HG02571 (cell line): Measurements from ENCODE around the gene THSD4.

ENCODE experiments used
- ATAC-seq: cut with Tn5 transposase; IDR thresholded peaks from one replicate; pipeline ENCODE4 v1.9.1; 2021; ENCODE audit warnings: mild to moderate bottlenecking, moderate library complexity; ENCODE audit not compliant: unreplicated experiment

Gene THSD4

DNA sequence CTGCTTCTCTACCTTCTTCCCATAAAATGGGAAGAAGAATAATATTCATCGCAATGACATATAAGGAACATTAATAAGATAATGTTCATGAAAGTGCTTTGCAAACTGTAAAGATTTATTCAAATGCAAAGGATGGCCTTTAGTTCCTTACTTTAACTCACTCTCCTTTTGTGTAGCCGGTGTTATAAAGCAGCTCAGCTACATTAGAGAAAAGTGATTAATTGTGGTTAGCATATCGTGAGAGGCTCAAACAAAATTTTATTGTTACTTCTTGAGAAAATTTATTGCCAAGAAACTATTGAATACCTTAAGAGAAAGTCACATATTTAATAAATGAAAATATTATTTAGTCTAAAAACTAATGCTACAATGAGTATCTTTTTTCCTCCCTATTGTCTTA lies 444.3 kb downstream of the THSD4 start:
- no peak for ATAC-seq

DNA sequence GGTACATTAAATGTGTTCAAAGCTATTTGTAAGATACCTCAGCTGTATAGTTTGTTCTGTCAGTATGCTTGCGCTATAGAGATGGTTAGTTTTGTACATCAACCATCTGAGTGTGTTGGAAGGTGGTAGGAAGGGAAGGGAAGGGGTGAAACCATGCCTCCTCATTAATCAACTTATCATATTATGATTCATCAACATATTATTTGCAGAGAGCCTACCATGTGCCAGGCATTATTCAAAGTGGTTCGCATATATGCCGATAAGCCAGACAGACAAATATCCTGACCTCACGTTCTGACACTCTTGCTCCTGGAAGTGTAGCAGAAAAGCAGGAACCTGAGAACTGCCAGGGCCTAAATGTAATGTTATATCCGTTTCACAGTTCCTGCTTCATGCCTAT lies 447.0 kb downstream of the THSD4 start:
- ATAC-seq: no peak

DNA sequence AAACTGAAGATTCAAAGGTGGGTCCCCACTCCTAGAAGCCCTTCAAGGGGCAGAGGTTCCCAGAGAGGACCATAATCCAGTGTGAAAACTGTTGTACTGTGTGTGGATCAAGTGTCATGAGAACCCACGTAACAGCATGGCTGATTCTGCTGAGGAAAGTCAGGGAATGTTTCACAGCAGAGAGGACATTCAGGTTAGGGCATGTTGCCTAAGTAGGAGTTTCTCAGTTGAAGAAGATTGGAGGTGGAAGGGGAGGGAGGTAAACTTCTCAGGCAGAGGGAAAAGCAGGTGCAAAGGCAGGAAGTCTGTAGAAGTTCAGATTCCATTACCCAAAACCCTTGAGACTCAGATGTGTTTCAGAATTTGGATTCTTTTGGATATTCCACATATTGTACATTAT lies 448.9 kb downstream of the THSD4 start:
- no peak for ATAC-seq

DNA sequence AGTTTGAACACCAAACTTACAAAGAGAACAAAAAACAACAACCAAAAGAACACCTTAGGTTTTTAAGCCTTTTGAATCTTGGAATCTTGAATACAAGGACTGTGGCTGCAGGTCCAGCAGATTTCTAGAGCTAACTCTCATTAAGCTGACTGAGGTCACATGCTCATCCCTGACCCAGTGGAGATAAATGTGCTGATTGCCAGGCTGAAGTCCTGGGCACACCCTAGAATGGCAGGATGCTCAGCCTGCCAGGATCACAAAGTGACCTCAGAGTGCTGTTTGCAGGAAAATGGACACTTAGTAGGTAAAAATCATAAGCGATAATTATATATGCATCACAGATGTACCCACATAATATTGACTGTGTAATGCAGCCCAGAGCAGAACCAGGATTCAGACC lies 449.7 kb downstream of the THSD4 start:
- no peak for ATAC-seq

DNA sequence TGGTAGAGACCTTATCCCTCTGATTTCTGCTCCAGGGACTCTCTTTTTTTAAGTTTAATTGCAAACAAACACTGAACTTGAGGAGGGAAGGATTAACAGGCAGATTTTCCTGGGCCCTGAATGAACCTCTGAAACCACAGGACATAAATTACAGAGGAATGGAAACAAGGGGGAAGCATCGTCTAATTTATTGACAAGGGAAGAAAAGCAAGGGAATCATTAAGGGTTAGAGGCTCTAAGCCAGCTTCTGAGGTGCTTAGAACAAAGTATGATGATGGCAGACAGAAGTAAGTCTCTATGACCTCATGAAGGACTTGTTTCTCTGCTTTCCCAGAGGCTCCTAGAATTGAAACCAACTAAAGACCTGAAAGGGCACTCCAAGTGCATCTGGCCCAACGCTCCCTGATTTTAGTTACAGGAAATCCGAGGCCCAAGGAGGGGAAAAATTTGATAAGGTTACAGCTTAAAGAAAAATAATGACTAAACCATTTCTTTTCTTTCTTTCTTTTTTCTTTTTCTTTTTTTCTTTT lies 450.4 kb downstream of the THSD4 start:
- no peak for ATAC-seq

DNA sequence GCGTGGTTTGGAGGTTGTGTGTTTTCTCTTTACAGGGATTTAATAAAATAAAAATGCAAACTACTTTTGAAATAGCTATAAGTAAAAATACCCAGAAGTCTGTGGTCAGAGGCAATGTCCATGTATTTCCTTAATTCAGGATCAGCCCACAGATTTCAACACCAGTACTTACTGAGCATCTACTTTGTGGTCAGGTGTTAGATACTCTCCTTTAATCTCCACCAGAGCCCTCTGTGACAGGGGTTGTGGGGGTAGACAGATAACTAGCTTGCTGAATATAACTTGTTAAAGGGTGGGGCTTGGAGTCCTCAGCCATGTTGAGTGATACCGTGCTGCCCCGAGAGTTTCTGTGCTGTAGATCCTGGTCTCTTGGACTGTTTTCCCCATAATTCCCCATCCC lies 451.0 kb downstream of the THSD4 start:
- ATAC-seq: no peak

DNA sequence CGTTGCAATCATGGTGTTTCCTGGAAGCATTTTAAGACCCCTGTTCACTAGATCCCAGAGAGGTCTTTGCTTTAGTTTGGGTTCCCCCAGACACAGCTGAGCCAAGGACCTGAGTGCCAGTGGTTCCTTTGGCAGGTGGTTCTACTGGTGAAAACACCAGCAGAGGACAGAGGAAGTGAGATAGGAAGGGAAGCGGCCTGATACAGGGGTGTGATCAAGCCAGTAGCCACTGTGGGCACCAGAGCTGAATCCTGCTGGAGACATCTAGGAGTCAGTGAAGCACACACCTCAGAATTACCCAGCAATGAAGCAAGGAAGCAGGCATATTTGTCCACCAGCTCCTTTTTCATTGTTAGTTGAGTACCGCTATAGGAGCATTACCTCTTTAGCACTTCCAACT lies 451.9 kb downstream of the THSD4 start:
- no peak for ATAC-seq

DNA sequence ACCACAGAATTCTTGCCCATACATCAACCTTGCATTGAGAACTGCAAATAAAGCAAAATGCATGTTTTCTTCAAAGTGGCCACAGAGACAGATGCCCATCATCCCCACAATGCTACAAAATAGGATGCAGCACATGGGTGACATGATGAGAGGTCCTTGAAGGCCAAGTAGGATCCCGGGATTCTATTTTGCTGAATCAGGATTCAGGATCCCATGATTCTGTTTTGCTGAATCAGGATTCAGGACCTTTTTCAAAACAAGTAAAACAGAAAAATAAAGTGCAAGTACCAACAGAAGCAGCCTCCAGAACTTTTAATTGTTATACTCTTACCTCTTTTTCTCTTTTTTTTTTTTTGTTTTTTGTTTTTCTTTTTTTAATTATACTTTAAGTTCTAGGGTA lies 453.0 kb downstream of the THSD4 start:
- ATAC-seq: no peak

DNA sequence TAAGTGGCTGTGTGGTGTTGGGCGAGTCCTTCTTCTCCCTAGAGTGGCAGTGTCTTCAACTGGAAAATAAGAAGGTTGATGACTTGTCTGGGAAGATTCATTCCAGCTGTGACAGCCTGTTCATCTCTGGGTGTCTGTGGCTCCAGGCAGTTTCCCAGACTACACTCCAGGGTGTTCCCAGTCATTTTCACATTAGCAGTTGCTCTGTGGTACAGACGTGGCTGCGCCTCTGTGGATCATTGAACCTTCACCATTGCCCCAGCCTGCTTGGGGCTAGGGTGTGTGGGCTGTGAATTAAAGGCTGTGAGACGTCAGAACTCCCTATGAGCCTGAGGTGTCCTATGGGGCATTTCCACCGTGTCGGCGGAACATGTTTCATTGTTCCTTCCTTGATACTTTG lies 455.5 kb downstream of the THSD4 start:
- no peak for ATAC-seq

DNA sequence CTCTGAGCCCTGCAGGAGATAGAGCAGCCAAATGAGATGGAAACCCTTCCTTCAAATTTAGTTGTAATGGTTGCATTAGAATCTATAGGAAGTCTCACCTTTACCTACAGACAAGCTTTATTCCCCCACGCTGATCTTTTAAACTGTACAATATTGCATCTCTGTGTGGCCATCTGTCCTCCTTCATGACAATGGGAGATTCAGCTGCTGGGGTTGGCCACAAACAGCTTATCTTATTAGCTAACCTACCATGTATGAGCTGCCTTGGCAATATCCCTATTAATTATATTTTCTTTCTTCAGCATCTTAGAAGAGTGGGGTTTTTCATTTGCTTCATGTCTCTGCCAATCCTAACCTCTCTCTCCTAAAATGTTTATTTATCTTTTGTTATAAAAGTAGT lies 456.4 kb downstream of the THSD4 start:
- no peak for ATAC-seq

DNA sequence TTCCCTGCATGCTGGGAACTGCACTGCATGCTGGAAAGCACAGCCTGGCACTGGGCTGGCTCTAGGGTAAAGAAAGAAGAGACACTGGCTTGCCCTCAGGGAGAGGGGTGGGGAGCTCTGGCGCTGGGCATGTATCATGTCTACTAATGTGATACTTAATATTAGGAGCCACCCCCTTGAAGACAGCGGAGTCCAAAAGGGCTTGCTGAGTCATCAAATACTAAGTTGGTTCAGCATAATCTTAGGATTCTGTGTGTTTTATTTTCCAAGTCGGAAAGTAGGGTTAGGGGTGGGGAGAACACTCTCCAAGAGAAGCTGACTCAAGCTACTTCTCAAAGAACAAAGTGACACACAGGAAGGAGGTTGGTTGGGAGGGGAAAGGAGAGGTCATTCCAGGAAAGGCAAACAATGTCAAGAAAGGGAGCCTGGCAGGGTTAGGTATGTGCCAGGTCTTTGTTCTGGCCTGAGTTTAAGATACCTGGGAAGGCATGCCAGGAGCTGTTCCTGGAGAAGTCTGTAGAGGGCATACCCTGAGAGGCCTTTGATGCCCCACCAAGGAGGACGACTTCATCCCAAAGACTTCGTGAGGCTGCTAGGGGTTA lies 457.3 kb downstream of the THSD4 start:
- ATAC-seq: no peak

DNA sequence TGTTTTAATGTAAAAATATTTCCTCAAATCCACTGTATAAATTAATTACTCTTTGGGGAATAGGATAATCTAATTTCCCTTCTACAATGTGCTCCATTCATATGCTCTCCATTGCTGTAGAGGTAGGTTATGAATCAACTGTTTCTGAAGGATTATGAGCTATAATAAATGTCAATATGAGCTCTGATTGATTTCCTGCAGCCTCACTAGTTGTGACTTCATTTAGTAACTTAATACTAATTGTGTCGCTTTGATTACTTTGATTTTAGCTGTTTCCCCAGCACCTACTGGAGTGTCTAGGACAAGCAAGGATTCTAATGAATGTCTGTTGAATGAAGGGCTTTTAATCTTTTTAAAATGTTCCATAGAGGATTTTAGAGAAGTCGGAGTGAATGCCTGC lies 458.3 kb downstream of the THSD4 start:
- ATAC-seq: no peak

DNA sequence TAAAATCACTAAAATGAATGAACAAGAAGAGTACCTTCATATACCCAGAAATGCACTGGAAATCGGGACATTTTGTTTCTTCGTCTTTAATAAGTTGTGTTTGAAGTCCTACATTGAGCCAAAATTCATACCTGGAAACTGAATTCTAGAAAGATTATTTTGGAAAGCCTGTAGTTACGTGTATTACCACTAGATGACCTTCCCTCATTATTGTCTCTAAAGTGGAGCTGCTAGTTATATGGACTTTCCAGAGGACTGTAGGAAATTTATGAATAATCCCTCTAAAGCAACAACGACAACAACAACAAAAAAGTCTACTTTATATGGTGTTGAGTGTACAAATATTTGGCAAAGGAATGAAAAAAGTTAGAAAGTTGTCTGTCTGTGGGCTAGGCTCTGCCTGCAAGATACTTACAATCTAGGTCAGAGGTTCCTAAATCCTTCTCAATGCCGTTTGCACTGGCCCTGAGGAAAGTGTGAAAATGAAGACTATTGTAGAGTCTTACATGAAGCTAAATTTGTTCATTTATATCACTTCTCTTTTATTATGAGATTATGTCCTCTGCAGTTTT lies 460.3 kb downstream of the THSD4 start:
- ATAC-seq: no peak

DNA sequence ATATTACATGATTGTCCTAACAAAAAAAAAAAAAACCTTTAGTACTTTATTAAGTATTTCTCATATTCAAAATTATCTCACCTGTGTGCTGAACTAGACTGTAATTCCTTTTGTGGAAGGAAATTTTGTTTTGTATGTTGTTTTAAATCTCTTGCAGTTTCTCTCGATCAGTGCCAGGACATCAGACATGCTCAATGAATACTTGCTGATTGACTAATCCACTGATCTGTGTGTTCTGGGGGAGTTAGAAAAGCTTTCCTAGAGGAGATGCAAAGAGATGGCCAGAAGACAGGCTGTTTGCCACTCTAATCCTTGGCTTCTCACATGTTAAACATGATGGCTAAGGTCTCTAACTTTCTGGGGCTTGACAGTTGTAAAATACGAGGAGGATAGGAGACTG lies 461.8 kb downstream of the THSD4 start:
- ATAC-seq: no peak

DNA sequence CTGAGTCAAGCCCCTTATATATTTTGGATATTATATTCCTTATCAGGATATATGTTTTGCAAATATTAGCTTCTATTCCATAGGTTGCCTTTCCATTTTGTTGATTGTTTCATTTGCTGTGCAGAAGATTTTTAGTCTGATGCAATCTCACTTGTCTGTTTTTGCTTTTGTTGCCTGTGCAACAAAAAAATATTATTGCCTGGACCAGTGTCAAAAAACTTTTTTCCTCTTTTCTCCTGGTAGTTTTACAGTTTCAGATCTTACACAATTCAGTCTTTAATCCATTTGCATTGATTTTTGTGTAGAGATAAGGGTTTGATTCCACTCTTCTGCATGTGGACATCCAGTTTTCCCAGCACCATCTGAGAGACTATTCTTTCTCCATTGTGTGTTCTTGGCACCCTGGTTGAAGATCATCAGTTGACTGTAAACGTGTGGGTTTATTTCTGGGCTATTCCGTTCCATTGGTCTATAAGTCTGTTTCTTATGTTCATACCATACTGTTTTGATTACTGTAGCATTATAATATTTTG lies 466.2 kb downstream of the THSD4 start:
- ATAC-seq: no peak

DNA sequence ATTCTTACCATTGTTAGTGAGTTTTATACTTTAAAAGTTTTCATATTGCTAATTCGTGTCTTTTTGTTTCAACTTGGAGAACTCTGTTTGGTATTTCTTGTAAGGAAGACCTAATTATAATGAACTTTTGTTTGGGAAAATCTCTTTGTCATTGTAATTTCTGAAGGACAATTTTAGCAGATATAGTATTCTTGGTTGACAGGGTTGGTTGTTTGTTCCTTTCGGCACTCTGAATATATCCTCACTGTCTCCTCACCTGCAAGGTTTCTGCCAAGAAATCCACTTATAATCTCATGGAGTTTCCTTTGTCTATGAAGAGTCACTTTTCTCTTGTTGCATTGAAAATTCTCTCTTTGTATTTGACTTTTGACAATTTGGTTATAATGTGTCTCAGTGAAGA lies 469.9 kb downstream of the THSD4 start:
- ATAC-seq: no peak

DNA sequence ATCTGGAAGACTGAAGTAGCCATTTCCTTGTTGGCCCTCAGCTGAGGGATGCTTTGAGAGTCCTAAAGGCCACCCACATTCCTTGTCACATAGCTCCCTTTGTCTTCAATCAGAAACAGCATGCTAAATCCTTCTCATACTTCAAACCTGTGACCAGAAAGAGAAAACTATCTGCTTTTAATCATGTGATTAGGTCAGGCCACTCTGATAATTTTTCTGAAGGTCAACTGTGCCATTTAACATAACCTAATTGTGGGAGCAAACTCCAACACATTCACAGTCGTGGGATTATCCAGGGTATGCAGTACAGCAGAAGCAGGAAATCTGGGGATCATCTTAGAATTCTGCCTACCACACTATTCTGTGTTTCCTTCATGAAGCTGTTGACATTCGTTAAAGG lies 471.2 kb downstream of the THSD4 start:
- ATAC-seq: no peak

DNA sequence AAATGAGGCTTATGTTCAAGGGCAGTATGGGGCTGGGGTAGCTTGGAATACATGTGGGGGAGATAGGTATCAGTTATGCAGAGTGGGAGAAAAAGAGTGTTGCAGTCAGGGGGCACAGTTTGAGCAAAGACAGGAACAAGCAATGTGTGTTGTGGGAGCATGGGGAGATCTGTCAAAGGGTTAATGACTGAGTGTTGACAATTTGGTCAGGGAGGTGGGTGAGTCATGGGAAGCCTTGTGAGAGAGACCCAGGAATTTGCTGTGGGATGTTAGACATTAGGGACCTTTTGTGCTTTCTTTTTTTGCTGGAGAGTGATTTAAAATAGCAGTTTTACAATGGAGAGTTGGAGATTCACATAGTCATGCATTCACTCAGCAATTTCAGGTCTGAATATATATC lies 473.5 kb downstream of the THSD4 start:
- no peak for ATAC-seq

DNA sequence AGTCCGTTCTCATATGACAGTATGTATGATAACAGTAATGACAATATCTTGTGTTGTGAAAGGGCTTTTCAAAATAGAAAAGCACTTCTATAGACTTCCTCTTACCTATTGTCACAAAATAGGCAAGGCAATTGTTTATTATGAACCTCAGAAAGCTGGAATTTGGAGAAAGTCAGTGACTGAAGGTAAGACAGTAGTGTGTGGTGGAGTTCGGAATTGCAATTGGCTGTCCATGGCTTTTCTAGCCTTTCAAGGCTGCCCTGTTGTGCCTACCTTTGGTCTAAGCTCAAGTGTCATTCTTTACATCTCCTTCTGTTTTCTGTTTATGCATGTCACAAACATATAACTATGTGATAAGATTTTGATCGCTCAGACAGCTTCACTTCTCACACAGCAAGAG lies 475.8 kb downstream of the THSD4 start:
- ATAC-seq: no peak

DNA sequence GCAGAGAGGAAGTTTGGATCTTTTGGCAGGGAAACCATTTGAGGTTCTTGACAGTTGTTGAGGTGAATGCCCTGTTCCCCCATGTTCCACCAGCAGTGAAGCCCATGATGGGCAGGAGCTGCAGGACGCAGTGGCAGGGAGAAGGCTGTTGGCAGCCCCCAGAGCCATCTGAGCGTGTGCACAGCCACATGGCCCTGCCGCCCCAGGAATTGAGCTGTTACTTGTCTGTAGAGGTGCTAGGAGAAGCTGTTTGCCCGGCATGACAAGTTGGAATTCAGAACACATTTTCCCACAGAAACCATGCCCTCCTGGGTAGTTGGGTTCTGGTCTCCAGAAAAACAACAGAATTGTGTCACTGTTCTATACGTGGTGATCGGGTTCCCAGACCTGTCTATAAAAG lies 476.9 kb downstream of the THSD4 start:
- ATAC-seq: no peak

DNA sequence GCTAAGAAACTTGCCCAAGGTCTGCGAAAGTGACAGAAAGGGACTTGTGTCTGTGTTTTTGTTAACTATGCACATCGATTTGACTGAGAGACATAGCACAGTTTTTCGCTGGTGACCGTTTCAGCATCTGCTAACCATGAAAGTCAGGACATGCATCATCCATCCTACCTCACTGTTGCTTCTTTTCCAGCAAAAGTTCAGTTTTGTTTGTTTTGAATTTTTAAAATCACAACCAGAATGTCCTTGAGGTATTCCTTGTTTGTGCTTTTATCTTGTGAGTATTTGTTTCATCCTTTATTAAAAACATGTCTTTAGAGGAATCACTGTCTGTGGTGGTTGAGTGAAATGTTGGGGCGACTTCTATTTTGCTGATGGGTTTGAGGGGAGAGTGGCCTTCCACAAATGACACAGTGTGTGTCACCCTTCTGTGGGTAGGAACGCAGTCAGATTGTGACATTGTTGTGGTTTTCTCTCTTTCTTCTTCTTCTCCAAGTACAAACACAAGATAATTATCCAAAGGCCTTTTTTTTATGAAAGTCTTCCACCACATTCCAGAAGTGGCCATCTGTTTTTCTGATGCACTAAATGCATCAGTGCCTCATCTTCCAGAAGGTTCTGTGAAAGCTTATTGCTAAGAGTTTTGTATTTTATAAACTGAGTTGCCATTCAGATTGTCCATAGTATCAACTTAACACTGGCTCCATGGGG lies 480.7 kb downstream of the THSD4 start:
- no peak for ATAC-seq

DNA sequence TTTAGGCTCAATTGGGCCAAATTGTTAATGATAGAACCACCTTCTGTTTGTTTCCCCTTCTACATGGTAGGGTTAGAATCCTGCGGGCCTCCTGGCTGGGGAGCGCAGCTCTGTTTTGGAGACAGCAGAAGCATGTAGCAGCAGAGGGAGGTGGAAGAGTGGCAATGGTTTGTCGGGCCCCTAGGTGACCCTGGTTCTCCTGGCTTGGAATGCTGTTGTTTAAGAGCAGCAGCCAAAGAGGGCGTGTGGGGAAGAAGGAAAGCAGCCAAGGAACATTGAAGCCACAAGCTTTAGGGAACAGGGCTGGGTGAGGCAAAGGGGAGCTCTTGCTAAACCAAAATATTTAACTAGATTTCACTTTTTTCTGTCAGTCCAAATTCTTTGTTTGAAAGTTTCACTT lies 481.4 kb downstream of the THSD4 start:
- no peak for ATAC-seq
